ENCODE results near the gene NAAA. TPM values are rescaled to one million over a fixed set of nuclear protein-coding genes. Genes with fewer than 3 reads are reported as not detected.

NAAA gene
- total RNA-seq, 1 experiment from 2014 or later: 48.6 TPM

- H3K9me3 ChIP-seq (ENCODE audit: low read length): no peaks in the 10 kb centered on the region
- H4K20me1 ChIP-seq (ENCODE audit: low read length): peaks cover 20% of the 10 kb centered on the region
- no peaks in the 10 kb centered on the region for H3K27me3 ChIP-seq (ENCODE audit: low read length)
- TF ChIP-seq CTCF (conservative IDR thresholded peaks at IDR 0.05; ENCODE audit: low read depth, low read length): no peak
- no peak for TF ChIP-seq EZH2 (IDR thresholded peaks at IDR 0.05; ENCODE audit: low read length, unreplicated experiment)
- no peak for TF ChIP-seq EZH2phosphoT487 (IDR thresholded peaks at IDR 0.05; ENCODE audit: borderline replicate concordance, low read length)
- H3K36me3 ChIP-seq (ENCODE audit: low read depth, low read length): peaks cover 11% of the 10 kb centered on the region; the same call in 1 of the 2 replicates
- intact Hi-C loops (cut with micrococcal nuclease): no loop called here
- H3K27ac ChIP-seq (ENCODE audit: low read length): no peak overlapping the region
- no peaks in the 10 kb centered on the region for H3F3A ChIP-seq (ENCODE audit: low read length, unreplicated experiment)
- DNase-seq: peak; percentile 59
- ChIA-PET POLR2A (ENCODE audit: unreplicated experiment) (no interaction called here), CTCF (no interaction called here)
- ATAC-seq: peak; percentile 66; the same call in 1 of the 2 replicates
- H3K4me1 ChIP-seq (ENCODE audit: insufficient read depth, low read length): peaks cover 11% of the 10 kb centered on the region
- no peak overlapping the region for H3K9ac ChIP-seq (ENCODE audit: low read length)
- H3K4me3 ChIP-seq (ENCODE audit: low read length): no peak overlapping the region
- H2AFZ ChIP-seq (ENCODE audit: low read length): no peak overlapping the region
- BruUV-seq (replicated peaks): no TSS peak
- no peak overlapping the region for H3K4me2 ChIP-seq (ENCODE audit: low read length)
- no peaks in the 10 kb centered on the region for H3K9me2 ChIP-seq (replicated peaks; ENCODE audit: low read length)
- H3K79me2 ChIP-seq (ENCODE audit: low read length): peaks cover 65% of the 10 kb centered on the region
These were observed 44.3 kb upstream of the NAAA start for GRCh38 chr4:75985116-75985515.

- no peak for ATAC-seq
- no peak for TF ChIP-seq EZH2 (IDR thresholded peaks at IDR 0.05; ENCODE audit: low read length, unreplicated experiment)
- no peak for TF ChIP-seq CTCF (conservative IDR thresholded peaks at IDR 0.05; ENCODE audit: low read depth, low read length)
- TF ChIP-seq EZH2phosphoT487 (IDR thresholded peaks at IDR 0.05; ENCODE audit: borderline replicate concordance, low read length): no peak
- Histone ChIP-seq H4K20me1 (ENCODE audit: low read length) (no peaks in the 10 kb centered on the region), H3K4me1 (ENCODE audit: insufficient read depth, low read length) (peaks cover 3% of the 10 kb centered on the region; the same call in 1 of the 2 replicates), H3K27me3 (ENCODE audit: low read length) (no peaks in the 10 kb centered on the region), H3K9me2 (replicated peaks; ENCODE audit: low read length) (no peaks in the 10 kb centered on the region), H3K27ac (ENCODE audit: low read length) (no peak overlapping the region), H3K4me3 (ENCODE audit: low read length) (no peak overlapping the region), H3K4me2 (ENCODE audit: low read length) (no peak overlapping the region), H3K9me3 (ENCODE audit: low read length) (no peaks in the 10 kb centered on the region), H3F3A (ENCODE audit: low read length, unreplicated experiment) (no peaks in the 10 kb centered on the region), H2AFZ (ENCODE audit: low read length) (no peak overlapping the region), H3K36me3 (ENCODE audit: low read depth, low read length) (peaks cover 38% of the 10 kb centered on the region), H3K9ac (ENCODE audit: low read length) (no peak overlapping the region), H3K79me2 (ENCODE audit: low read length) (peaks cover 19% of the 10 kb centered on the region)
- ChIA-PET POLR2A (ENCODE audit: unreplicated experiment) (no interaction called here), CTCF (no interaction called here)
- DNase-seq: no peak
- BruUV-seq (replicated peaks): no TSS peak
- intact Hi-C loops (cut with micrococcal nuclease): no loop called here
These were observed 39.8 kb upstream of the NAAA start for GRCh38 chr4:75980576-75980975.

- CTCF ChIA-PET: no interaction called here
- H3K4me3 ChIP-seq (ENCODE audit: low read length): no peak overlapping the region
These were observed 35.4 kb upstream of the NAAA start for GRCh38 chr4:75976177-75976576.

More at GRCh38 chr4:75976177-75976576, 35.4 kb upstream of the NAAA start:
- TF ChIP-seq EZH2 (IDR thresholded peaks at IDR 0.05; ENCODE audit: low read length, unreplicated experiment) (no peak), EZH2phosphoT487 (IDR thresholded peaks at IDR 0.05; ENCODE audit: borderline replicate concordance, low read length) (no peak), CTCF (conservative IDR thresholded peaks at IDR 0.05; ENCODE audit: low read depth, low read length) (no peak)
- no peak overlapping the region for H3K27ac ChIP-seq (ENCODE audit: low read length)
- peaks cover 47% of the 10 kb centered on the region for H3K36me3 ChIP-seq (ENCODE audit: low read depth, low read length)
- no peaks in the 10 kb centered on the region for H3K79me2 ChIP-seq (ENCODE audit: low read length)
- no peaks in the 10 kb centered on the region for H3K9me2 ChIP-seq (replicated peaks; ENCODE audit: low read length)
- intact Hi-C loops (cut with micrococcal nuclease): no loop called here
- no peaks in the 10 kb centered on the region for H3F3A ChIP-seq (ENCODE audit: low read length, unreplicated experiment)
- no peaks in the 10 kb centered on the region for H3K4me1 ChIP-seq (ENCODE audit: insufficient read depth, low read length)
- POLR2A ChIA-PET (ENCODE audit: unreplicated experiment): no interaction called here
- H3K9me3 ChIP-seq (ENCODE audit: low read length): no peaks in the 10 kb centered on the region
- H3K4me2 ChIP-seq (ENCODE audit: low read length): no peak overlapping the region
- DNase-seq: no peak
- no peak overlapping the region for H3K9ac ChIP-seq (ENCODE audit: low read length)
- H3K27me3 ChIP-seq (ENCODE audit: low read length): no peaks in the 10 kb centered on the region
- no peaks in the 10 kb centered on the region for H4K20me1 ChIP-seq (ENCODE audit: low read length)
- BruUV-seq (replicated peaks): no TSS peak
- H2AFZ ChIP-seq (ENCODE audit: low read length): no peak overlapping the region
- no peak for ATAC-seq
